K562 (cell line): ENCODE data around the gene CSF2. TPM values are rescaled to one million over a fixed set of nuclear protein-coding genes. Genes with fewer than 3 reads are reported as not detected.

Experiments used
- CBX3 ChIP-seq, 2 experiments: IDR thresholded peaks; 1 replicate in 1 of 2; 2 replicates in 1 of 2; pipeline ENCODE4 v1.6.1; 2012; ENCODE audit warnings: inconsistent platforms in 2 of 2, low read length in 2 of 2, borderline replicate concordance in 1 of 2, control low read depth in 1 of 2
- CSDE1 ChIP-seq, 2 experiments: fragments of 450-650 bp; IDR thresholded peaks; 2 replicates each; pipeline ENCODE4 v1.6.1; 2016; ENCODE audit warnings: mild to moderate bottlenecking in 1 of 2
- CTBP1 ChIP-seq: fragments of 450-650 bp; IDR thresholded peaks from 2 replicates; pipeline ENCODE4 v1.6.1; 2016; ENCODE audit warnings: borderline replicate concordance
- ESRRA ChIP-seq: fragments of 450-650 bp; IDR thresholded peaks from 2 replicates; pipeline ENCODE4 v1.6.1; 2014; ENCODE audit warnings: low read depth, mild to moderate bottlenecking, moderate library complexity, borderline replicate concordance
- KAT8 ChIP-seq: fragments of 450-650 bp; IDR thresholded peaks from 2 replicates; pipeline ENCODE4 v1.6.1; 2016; ENCODE audit warnings: low read depth, mild to moderate bottlenecking
- MAZ ChIP-seq, 2 experiments: fragments of 450-650 bp in 1 of 2; sonication (generic) in 1 of 2; formaldehyde crosslinking; IDR thresholded peaks in 1 of 2; conservative IDR thresholded peaks in 1 of 2; 2 replicates each; pipeline versions ENCODE4 v1.4.0 to v1.5.0; 2020; ENCODE audit warnings: mild to moderate bottlenecking in 1 of 2, missing genetic modification reagents in 1 of 2
- MTA2 ChIP-seq: fragments of 450-650 bp; IDR thresholded peaks from 2 replicates; pipeline ENCODE4 v1.6.1; 2016; ENCODE audit warnings: low read depth
- RB1 ChIP-seq: fragments of 450-650 bp; IDR thresholded peaks from 2 replicates; pipeline ENCODE4 v1.6.1; 2017; ENCODE audit warnings: low read depth, mild to moderate bottlenecking
- SIX5 ChIP-seq, 2 experiments: IDR thresholded peaks; 2 replicates each; pipeline ENCODE4 v1.6.1; 2011; ENCODE audit warnings: low read length in 2 of 2, borderline replicate concordance in 1 of 2, low read depth in 1 of 2, mild to moderate bottlenecking in 1 of 2, moderate library complexity in 1 of 2; ENCODE audit not compliant: insufficient read depth in 1 of 2
- ZBTB17 ChIP-seq: fragments of 450-650 bp; formaldehyde crosslinking; IDR thresholded peaks from 2 replicates; pipeline ENCODE4 v1.4.0; 2020; ENCODE audit warnings: mild to moderate bottlenecking
- ZNF134 ChIP-seq: fragments of 250-450 bp; sonication (Bioruptor Pico); conservative IDR thresholded peaks from 2 replicates; pipeline ENCODE4 v1.4.0; 2020
- ZNF23 ChIP-seq: fragments of 250-450 bp; sonication (Bioruptor Pico); IDR thresholded peaks from 2 replicates; pipeline ENCODE4 v1.4.0; 2020; ENCODE audit warnings: mild to moderate bottlenecking
- ZNF274 ChIP-seq: IDR thresholded peaks from 2 replicates; pipeline ENCODE4 v1.6.1; 2011; ENCODE audit warnings: low read depth, mild to moderate bottlenecking, low read length, moderate library complexity, borderline replicate concordance
- ZNF436 ChIP-seq: fragments of 250-450, 450-650 bp; sonication (Bioruptor Pico); formaldehyde crosslinking; IDR thresholded peaks from 2 replicates; pipeline ENCODE4 v1.7.0; 2020; ENCODE audit warnings: mild to moderate bottlenecking
- ZNF695 ChIP-seq: fragments of 450-650 bp; formaldehyde crosslinking; IDR thresholded peaks from 2 replicates; pipeline ENCODE4 v1.4.0; 2020; ENCODE audit warnings: mild to moderate bottlenecking, moderate library complexity
- polyA plus RNA-seq, 8 experiments: library from polyadenylated mRNA; depleted of rRNA in 4 of 8; stranded (reverse) in 5 of 8; unstranded in 3 of 8; fragments of >200 nt; fragmentation: Nextera tagmentation in 2 of 8; fragmentation: Illumina TruSeq in 1 of 8; extraction: Ambion mirVana in 2 of 8; extraction: Trizol in 1 of 8; gene quantifications; 2 replicates each; pipeline versions ENCODE4 v1.2.1 to v1.2.3, GENCODE V29; 2011 to 2014; ENCODE audit warnings: inconsistent platforms in 1 of 8, missing spikeins in 1 of 8
- total RNA-seq, 7 experiments: library from RNA; depleted of rRNA in 6 of 7; stranded (reverse); fragments of >200 nt in 6 of 7; fragmentation: Illumina TruSeq in 2 of 7; extraction: Trizol in 2 of 7; gene quantifications; 2 replicates each; pipeline versions ENCODE4 v1.2.1 to v1.2.3, GENCODE V29; 2011 to 2021; ENCODE audit warnings: low replicate concordance in 1 of 7
- TF ChIP-seq, protein P1 (sequence below), 2 experiments: fragments of 250-450 bp in 1 of 2; fragments of 450-650 bp in 1 of 2; sonication (Bioruptor Pico) in 1 of 2; IDR thresholded peaks; 2 replicates each; pipeline versions ENCODE4 v1.6.1 to v1.8.0; 2016 to 2021; ENCODE audit warnings: mild to moderate bottlenecking in 2 of 2, moderate library complexity in 2 of 2, missing compliant biosample characterization in 1 of 2, missing genetic modification characterization in 1 of 2
- TF ChIP-seq, protein P2 (sequence below): sonication (generic); formaldehyde crosslinking; IDR thresholded peaks from 2 replicates; pipeline ENCODE4 v1.8.1; 2023; ENCODE audit warnings: missing genetic modification reagents, mild to moderate bottlenecking, borderline replicate concordance
- TF ChIP-seq, protein P3 (sequence below): IDR thresholded peaks from 2 replicates; pipeline ENCODE4 v1.6.1; 2014; ENCODE audit warnings: antibody characterized with exemption
- TF ChIP-seq, protein P4 (sequence below): fragments of 200-800 bp; sonication (Bioruptor generic); IDR thresholded peaks from 2 replicates; pipeline ENCODE4 v1.6.1; 2017; ENCODE audit warnings: missing genetic modification characterization, missing compliant biosample characterization

CSF2 gene
- total and polyA plus RNA-seq, 9 of the 15 experiments (the other 6 are each of a cell fraction or from before 2014, with no cell fraction given), result 0.25 to 0.29 TPM; not detected in 7

DNA sequence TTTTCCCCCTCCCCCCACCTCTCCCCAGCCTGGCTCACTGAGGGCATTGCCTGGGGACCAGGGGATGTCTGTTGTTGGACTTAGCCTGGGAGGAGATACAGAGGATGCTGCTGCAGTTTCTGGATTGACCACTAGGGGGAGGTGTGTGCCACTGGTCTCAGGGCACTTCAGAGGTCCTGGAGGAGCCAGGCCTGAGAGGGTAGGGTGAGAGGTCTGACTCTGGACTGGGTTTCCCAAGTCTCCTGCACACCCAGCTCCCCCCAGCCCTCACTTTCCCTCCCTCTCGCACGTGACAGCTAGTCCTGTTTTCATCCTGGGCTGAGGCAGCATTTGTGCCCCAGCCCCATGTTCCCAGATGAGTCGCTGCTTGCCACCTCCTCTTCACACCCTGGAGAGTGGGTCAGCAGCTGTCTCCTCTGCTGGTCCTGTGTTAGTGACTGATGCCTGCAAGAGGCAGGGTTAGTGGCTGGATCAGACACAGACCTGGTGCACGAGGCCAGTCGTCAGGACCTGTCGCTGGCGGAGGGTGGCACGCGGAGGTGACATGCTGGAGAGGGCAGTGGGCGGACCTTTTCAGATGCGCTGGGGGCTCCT lies 8.8 kb upstream of the CSF2 start (continued):
- TF ChIP-seq MTA2, result no peak
- TF ChIP-seq SIX5 (IDR thresholded peaks at IDR 0.05; ENCODE audit: borderline replicate concordance in 1 of 2, insufficient read depth in 1 of 2, low read depth in 1 of 2, low read length in 2 of 2), result no peak
- no peak for TF ChIP-seq CBX3 (IDR thresholded peaks at IDR 0.05; ENCODE audit: borderline replicate concordance in 1 of 2, low read length in 2 of 2)
- TF ChIP-seq KAT8, result no peak
- TF ChIP-seq, protein P1, sequence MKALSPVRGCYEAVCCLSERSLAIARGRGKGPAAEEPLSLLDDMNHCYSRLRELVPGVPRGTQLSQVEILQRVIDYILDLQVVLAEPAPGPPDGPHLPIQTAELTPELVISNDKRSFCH (CRISPR knock-in tag; IDR thresholded peaks at IDR 0.05), result no peak
- TF ChIP-seq, protein P1 (tag; IDR thresholded peaks at IDR 0.05), result no peak
- TF ChIP-seq ZNF134 (CRISPR knock-in tag), result no peak
- peak; percentile 70 for TF ChIP-seq CTBP1
- TF ChIP-seq MAZ (CRISPR knock-in tag; conservative IDR thresholded peaks at IDR 0.05 in 1 of 2, IDR thresholded peaks at IDR 0.05 in 1 of 2), result 0 out of 4 replicates have a peak, but pooled peaks of 1 of the 2 experiments have one; percentile 14
- TF ChIP-seq CSDE1 (IDR thresholded peaks at IDR 0.05), result no peak
- no peak for TF ChIP-seq ZNF436
- TF ChIP-seq, protein P2, sequence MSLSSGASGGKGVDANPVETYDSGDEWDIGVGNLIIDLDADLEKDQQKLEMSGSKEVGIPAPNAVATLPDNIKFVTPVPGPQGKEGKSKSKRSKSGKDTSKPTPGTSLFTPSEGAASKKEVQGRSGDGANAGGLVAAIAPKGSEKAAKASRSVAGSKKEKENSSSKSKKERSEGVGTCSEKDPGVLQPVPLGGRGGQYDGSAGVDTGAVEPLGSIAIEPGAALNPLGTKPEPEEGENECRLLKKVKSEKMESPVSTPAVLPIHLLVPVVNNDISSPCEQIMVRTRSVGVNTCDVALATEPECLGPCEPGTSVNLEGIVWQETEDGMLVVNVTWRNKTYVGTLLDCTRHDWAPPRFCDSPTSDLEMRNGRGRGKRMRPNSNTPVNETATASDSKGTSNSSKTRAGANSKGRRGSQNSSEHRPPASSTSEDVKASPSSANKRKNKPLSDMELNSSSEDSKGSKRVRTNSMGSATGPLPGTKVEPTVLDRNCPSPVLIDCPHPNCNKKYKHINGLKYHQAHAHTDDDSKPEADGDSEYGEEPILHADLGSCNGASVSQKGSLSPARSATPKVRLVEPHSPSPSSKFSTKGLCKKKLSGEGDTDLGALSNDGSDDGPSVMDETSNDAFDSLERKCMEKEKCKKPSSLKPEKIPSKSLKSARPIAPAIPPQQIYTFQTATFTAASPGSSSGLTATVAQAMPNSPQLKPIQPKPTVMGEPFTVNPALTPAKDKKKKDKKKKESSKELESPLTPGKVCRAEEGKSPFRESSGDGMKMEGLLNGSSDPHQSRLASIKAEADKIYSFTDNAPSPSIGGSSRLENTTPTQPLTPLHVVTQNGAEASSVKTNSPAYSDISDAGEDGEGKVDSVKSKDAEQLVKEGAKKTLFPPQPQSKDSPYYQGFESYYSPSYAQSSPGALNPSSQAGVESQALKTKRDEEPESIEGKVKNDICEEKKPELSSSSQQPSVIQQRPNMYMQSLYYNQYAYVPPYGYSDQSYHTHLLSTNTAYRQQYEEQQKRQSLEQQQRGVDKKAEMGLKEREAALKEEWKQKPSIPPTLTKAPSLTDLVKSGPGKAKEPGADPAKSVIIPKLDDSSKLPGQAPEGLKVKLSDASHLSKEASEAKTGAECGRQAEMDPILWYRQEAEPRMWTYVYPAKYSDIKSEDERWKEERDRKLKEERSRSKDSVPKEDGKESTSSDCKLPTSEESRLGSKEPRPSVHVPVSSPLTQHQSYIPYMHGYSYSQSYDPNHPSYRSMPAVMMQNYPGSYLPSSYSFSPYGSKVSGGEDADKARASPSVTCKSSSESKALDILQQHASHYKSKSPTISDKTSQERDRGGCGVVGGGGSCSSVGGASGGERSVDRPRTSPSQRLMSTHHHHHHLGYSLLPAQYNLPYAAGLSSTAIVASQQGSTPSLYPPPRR (CRISPR knock-in tag), result no peak
- TF ChIP-seq ESRRA, result no peak
- TF ChIP-seq ZNF695 (CRISPR knock-in tag), result no peak
- TF ChIP-seq, protein P3, sequence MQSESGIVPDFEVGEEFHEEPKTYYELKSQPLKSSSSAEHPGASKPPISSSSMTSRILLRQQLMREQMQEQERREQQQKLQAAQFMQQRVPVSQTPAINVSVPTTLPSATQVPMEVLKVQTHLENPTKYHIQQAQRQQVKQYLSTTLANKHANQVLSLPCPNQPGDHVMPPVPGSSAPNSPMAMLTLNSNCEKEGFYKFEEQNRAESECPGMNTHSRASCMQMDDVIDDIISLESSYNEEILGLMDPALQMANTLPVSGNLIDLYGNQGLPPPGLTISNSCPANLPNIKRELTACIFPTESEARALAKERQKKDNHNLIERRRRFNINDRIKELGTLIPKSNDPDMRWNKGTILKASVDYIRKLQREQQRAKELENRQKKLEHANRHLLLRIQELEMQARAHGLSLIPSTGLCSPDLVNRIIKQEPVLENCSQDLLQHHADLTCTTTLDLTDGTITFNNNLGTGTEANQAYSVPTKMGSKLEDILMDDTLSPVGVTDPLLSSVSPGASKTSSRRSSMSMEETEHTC, result no peak
- TF ChIP-seq ZNF23 (CRISPR knock-in tag), result no peak
- TF ChIP-seq ZBTB17 (CRISPR knock-in tag), result no peak
- TF ChIP-seq ZNF274, result no peak
- TF ChIP-seq, protein P4, sequence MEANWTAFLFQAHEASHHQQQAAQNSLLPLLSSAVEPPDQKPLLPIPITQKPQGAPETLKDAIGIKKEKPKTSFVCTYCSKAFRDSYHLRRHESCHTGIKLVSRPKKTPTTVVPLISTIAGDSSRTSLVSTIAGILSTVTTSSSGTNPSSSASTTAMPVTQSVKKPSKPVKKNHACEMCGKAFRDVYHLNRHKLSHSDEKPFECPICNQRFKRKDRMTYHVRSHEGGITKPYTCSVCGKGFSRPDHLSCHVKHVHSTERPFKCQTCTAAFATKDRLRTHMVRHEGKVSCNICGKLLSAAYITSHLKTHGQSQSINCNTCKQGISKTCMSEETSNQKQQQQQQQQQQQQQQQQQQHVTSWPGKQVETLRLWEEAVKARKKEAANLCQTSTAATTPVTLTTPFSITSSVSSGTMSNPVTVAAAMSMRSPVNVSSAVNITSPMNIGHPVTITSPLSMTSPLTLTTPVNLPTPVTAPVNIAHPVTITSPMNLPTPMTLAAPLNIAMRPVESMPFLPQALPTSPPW (CRISPR knock-in tag), result no peak
- TF ChIP-seq RB1, result peak; percentile 63; the same call in 1 of the 2 replicates
